Lower leg skin (tissue), 4 donors: ENCODE measurements around the gene CLEC4D. TPM values are rescaled to one million over a fixed set of nuclear protein-coding genes. Genes with fewer than 3 reads are reported as not detected.

Experiments used
- DNase-seq, 2 donors: peaks; one replicate each; pipeline ENCODE4 v3.0.0-alpha.2; 2019; ENCODE audit warnings: low spot score in 2 of 2
- H3K4me3 ChIP-seq: fragments of 200-600 bp; sonication (generic); 2 replicates; pipeline ENCODE4 v1.5.1; 2017; ENCODE audit warnings: mild to moderate bottlenecking, low read depth; ENCODE audit not compliant: poor library complexity, severe bottlenecking
- CTCF ChIP-seq, 3 donors: fragments of 450-650 bp; IDR thresholded peaks; one replicate each; pipeline ENCODE4 v1.5.1; 2016; ENCODE audit warnings: antibody characterized with exemption in 3 of 3, mild to moderate bottlenecking in 3 of 3, moderate library complexity in 2 of 3
- POLR2A ChIP-seq, 2 donors: fragments of 450-650 bp; IDR thresholded peaks; one replicate each; pipeline ENCODE4 v1.6.1; 2016 to 2017; ENCODE audit warnings: antibody characterized with exemption in 2 of 2, mild to moderate bottlenecking in 1 of 2, moderate library complexity in 1 of 2
- whole genome bisulfite sequencing, 2 donors: methylation state at CpG; one replicate each; pipeline ENCODE4 v1.1.5; 2018; 5-methylcytosine and 5-hydroxymethylcytosine counted together
- intact Hi-C: fragments of 100-400 bp; cut with DNase I; formaldehyde crosslinking; loops from one replicate; pipeline ENCODE4 v1.15.0; 2023; ENCODE audit warnings: low total_unique reads
- total RNA-seq, 4 donors: library from RNA; depleted of rRNA; stranded (reverse); fragments of >200 nt; gene quantifications; one replicate each; pipeline ENCODE4 v1.1.0, GENCODE V29; 2016

Gene CLEC4D
- total RNA-seq, 4 donors from 2014 or later = 0.26 TPM; not detected in 3

GRCh38 chr12:8554451-8555195, 41.3 kb downstream of the CLEC4D start:
- no peak overlapping the region for H3K4me3 ChIP-seq
- WGBS, 2 donors = 78 to 81% methylated on average over 5 of the region's 5 CpGs
- intact Hi-C loops = no loop called here
- TF ChIP-seq POLR2A (IDR thresholded peaks at IDR 0.05) = no peak
- no peak for TF ChIP-seq CTCF (IDR thresholded peaks at IDR 0.05)
- no peak for DNase-seq

GRCh38 chr12:8556531-8557097, 43.3 kb downstream of the CLEC4D start:
- H3K4me3 ChIP-seq = no peak overlapping the region
- TF ChIP-seq POLR2A (IDR thresholded peaks at IDR 0.05) (no peak), CTCF (IDR thresholded peaks at IDR 0.05) (no peak)
- 62 to 71% methylated on average over 2 of the region's 2 CpGs for WGBS, 2 donors
- intact Hi-C loops = no loop called here
- no peak for DNase-seq

GRCh38 chr12:8559676-8560075, 46.4 kb downstream of the CLEC4D start:
- DNase-seq = no peak
- intact Hi-C loops = no loop called here
- TF ChIP-seq POLR2A (IDR thresholded peaks at IDR 0.05) (no peak), CTCF (IDR thresholded peaks at IDR 0.05) (no peak)
- no peak overlapping the region for H3K4me3 ChIP-seq
- 66 to 68% methylated on average over 11 of the region's 11 CpGs for WGBS, 2 donors

- WGBS, 2 donors = 75 to 88% methylated on average over 4 of the region's 4 CpGs
These were observed 47.7 kb downstream of the CLEC4D start for GRCh38 chr12:8561011-8561410.

GRCh38 chr12:8562310-8562709, 49.0 kb downstream of the CLEC4D start:
- no peak for DNase-seq
- TF ChIP-seq CTCF (IDR thresholded peaks at IDR 0.05) = no peak
- TF ChIP-seq POLR2A (IDR thresholded peaks at IDR 0.05) = no peak
- 91 to 97% methylated on average over 6 of the region's 6 CpGs for WGBS, 2 donors
- no peak overlapping the region for H3K4me3 ChIP-seq
- intact Hi-C loops = no loop called here

More at GRCh38 chr12:8561011-8561410, 47.7 kb downstream of the CLEC4D start:
- H3K4me3 ChIP-seq = no peak overlapping the region
- intact Hi-C loops = no loop called here
- TF ChIP-seq CTCF (IDR thresholded peaks at IDR 0.05) (no peak), POLR2A (IDR thresholded peaks at IDR 0.05) (no peak)
- DNase-seq = no peak
